B cell (primary cell): ENCODE measurements around the gene MCCD1. TPM values are rescaled to one million over a fixed set of nuclear protein-coding genes. Genes with fewer than 3 reads are reported as not detected.

Experiments
- ATAC-seq: fragments of 200-7000 bp; cut with Tn5 transposase; one replicate; pipeline ENCODE4 v1.10.0; 2021; ENCODE audit warnings: low read depth, mild to moderate bottlenecking, moderate number of reproducible peaks, moderate library complexity
- CTCF ChIA-PET: fragments of 350-600 bp; sonication (Branson Sonifier 250); formaldehyde crosslinking; loops from one replicate; lab custom pipeline; 2021; ENCODE audit warnings: antibody characterized with exemption, inconsistent platforms; lab: Charles Lee
- POLR2A ChIA-PET: fragments of 350-600 bp; sonication (Branson Sonifier 250); formaldehyde crosslinking; loops from one replicate; lab custom pipeline; 2021; ENCODE audit warnings: antibody characterized with exemption; lab: Charles Lee
- DNase-seq: peaks from one replicate; pipeline ENCODE4 v3.0.0; 2013
- H2AFZ ChIP-seq: 2 replicates; pipeline ENCODE4 v1.6.1; 2012; ENCODE audit warnings: mild to moderate bottlenecking, low read depth, low read length; ENCODE audit not compliant: insufficient read depth, poor library complexity, severe bottlenecking
- H3K27ac ChIP-seq, 2 donors: 1 replicate in 1 of 2; 2 replicates in 1 of 2; pipeline ENCODE4 v1.5.1; 2012 to 2013; ENCODE audit warnings: low read length in 2 of 2, mild to moderate bottlenecking in 2 of 2, moderate library complexity in 1 of 2
- H3K27me3 ChIP-seq, 4 experiments: fragments of 200-600 bp in 1 of 4; sonication (generic) in 1 of 4; replicated peaks in 1 of 4; 1 replicate in 2 of 4; 2 replicates in 2 of 4; pipeline versions ENCODE4 v1.6.1 to v1.7.0; 2013 to 2016; ENCODE audit warnings: low read length in 3 of 4, mild to moderate bottlenecking in 2 of 4, mixed read lengths in 1 of 4, moderate library complexity in 1 of 4; ENCODE audit not compliant: insufficient read depth in 4 of 4, control insufficient read depth in 3 of 4; ENCODE audit errors: control extremely low read depth in 1 of 4
- H3K36me3 ChIP-seq, 2 experiments: replicated peaks in 1 of 2; 1 replicate in 1 of 2; 2 replicates in 1 of 2; pipeline versions ENCODE4 v1.6.1 to v1.7.1; 2013; ENCODE audit warnings: low read length in 1 of 2; ENCODE audit not compliant: insufficient read depth in 2 of 2, control insufficient read depth in 1 of 2; ENCODE audit errors: control extremely low read depth in 1 of 2, extremely low read depth in 1 of 2
- H3K4me1 ChIP-seq, 2 donors: fragments of 200-600 bp in 1 of 2; sonication (generic) in 1 of 2; 1 replicate in 1 of 2; 2 replicates in 1 of 2; pipeline versions ENCODE4 v1.5.1 to v1.6.1; 2013 to 2017; ENCODE audit warnings: low read length in 2 of 2; ENCODE audit not compliant: control insufficient read depth in 2 of 2, insufficient read depth in 2 of 2
- H3K4me2 ChIP-seq: replicated peaks from 2 replicates; pipeline ENCODE3; 2012; ENCODE audit warnings: mild to moderate bottlenecking, low read depth, low read length; ENCODE audit not compliant: poor library complexity, severe bottlenecking
- H3K4me3 ChIP-seq, 5 experiments: fragments of 200-600 bp in 1 of 5; sonication (generic) in 1 of 5; 1 replicate in 3 of 5; 2 replicates in 2 of 5; pipeline versions ENCODE4 v1.5.1 to v1.7.0; 2011 to 2016; ENCODE audit warnings: low read length in 4 of 5, mild to moderate bottlenecking in 4 of 5, low read depth in 2 of 5, control low read depth in 1 of 5, moderate library complexity in 1 of 5; ENCODE audit not compliant: insufficient read depth in 1 of 5; ENCODE audit errors: control extremely low read depth in 1 of 5, extremely low read depth in 1 of 5
- H3K79me2 ChIP-seq: fragments of 200-600 bp; sonication (generic); one replicate; pipeline ENCODE4 v1.6.0; 2016; ENCODE audit warnings: low read length; ENCODE audit not compliant: control insufficient read depth, insufficient read depth
- H3K9ac ChIP-seq: fragments of 200-600 bp; sonication (generic); 2 replicates; pipeline ENCODE4 v1.6.1; 2017; ENCODE audit warnings: mild to moderate bottlenecking, low read length, moderate library complexity
- H3K9me3 ChIP-seq, 3 donors: one replicate each; pipeline versions ENCODE4 v1.6.1 to v1.7.1; 2013; ENCODE audit warnings: low read length in 2 of 3; ENCODE audit not compliant: control insufficient read depth in 2 of 3, insufficient read depth in 1 of 3; ENCODE audit errors: control extremely low read depth in 1 of 3
- H4K20me1 ChIP-seq: 2 replicates; pipeline ENCODE4 v1.6.0; 2012; ENCODE audit warnings: mild to moderate bottlenecking, low read length; ENCODE audit not compliant: insufficient read depth, control insufficient read depth, poor library complexity, severe bottlenecking
- H3K27ac Mint-ChIP-seq: one replicate; pipeline ENCODE4 v1.8.0; 2021; ENCODE audit warnings: mixed read lengths
- H3K27me3 Mint-ChIP-seq: one replicate; pipeline ENCODE4 v1.8.0; 2021; ENCODE audit warnings: mixed read lengths
- H3K4me1 Mint-ChIP-seq: one replicate; pipeline ENCODE4 v1.8.0; 2021; ENCODE audit warnings: mixed read lengths
- H3K4me3 Mint-ChIP-seq: one replicate; pipeline ENCODE4 v1.8.0; 2021; ENCODE audit warnings: mixed read lengths
- H3K9me3 Mint-ChIP-seq: one replicate; pipeline ENCODE4 v1.8.0; 2022; ENCODE audit warnings: mixed read lengths; ENCODE audit not compliant: insufficient read depth
- CTCF ChIP-seq: fragments of 200-600 bp; IDR thresholded peaks from one replicate; pipeline ENCODE4 v1.8.0; 2022; ENCODE audit warnings: antibody characterized with exemption, mild to moderate bottlenecking
- EZH2 ChIP-seq: IDR thresholded peaks from 2 replicates; pipeline ENCODE4 v1.6.1; 2012; ENCODE audit warnings: borderline replicate concordance, low read depth, mild to moderate bottlenecking, moderate library complexity, low read length; ENCODE audit not compliant: insufficient read depth, poor library complexity, severe bottlenecking
- WGBS: methylation state at CpG from one replicate; pipeline ENCODE4 v1.1.5; 2013; ENCODE audit warnings: missing lambda C conversion rate; ENCODE audit not compliant: insufficient coverage; 5-methylcytosine and 5-hydroxymethylcytosine counted together
- intact Hi-C: fragments of 100-400 bp; cut with micrococcal nuclease; formaldehyde crosslinking; loops from one replicate; pipeline ENCODE4 v1.10.0; 2022
- polyA plus RNA-seq: library from polyadenylated mRNA; depleted of rRNA; stranded (reverse); fragments of >200 nt; gene quantifications from 2 replicates; pipeline ENCODE4 v1.2.3, GENCODE V29; 2012
- total RNA-seq, 2 donors: library from RNA; stranded (reverse); fragments of 120-200 nt in 1 of 2; gene quantifications; 1 replicate in 1 of 2; 2 replicates in 1 of 2; pipeline versions ENCODE4 v1.2.3 to v1.2.4, GENCODE V29; 2013 to 2022

MCCD1 gene
- total and polyA plus RNA-seq, 2 donors (not counting 1 experiment from before 2014, with no cell fraction given), result not detected

- Mint-ChIP-seq H3K27me3 (no peaks in the 10 kb centered on the region), H3K4me1 (peaks cover 12% of the 10 kb centered on the region), H3K27ac (no peak overlapping the region), H3K9me3 (no peaks in the 10 kb centered on the region), H3K4me3 (no peak overlapping the region)
- Histone ChIP-seq H3K4me2 (no peak overlapping the region), H2AFZ (no peak overlapping the region), H3K9ac (no peak overlapping the region), H3K36me3 (peaks cover 0 to 46% of the 10 kb centered on the region in 2 experiments), H3K79me2 (peaks cover 1% of the 10 kb centered on the region), H3K27ac (no peak overlapping the region), H3K4me3 (no peak overlapping the region), H4K20me1 (peaks cover 46% of the 10 kb centered on the region), H3K4me1 (no peaks in the 10 kb centered on the region), H3K9me3 (no peaks in the 10 kb centered on the region), H3K27me3 (no peaks in the 10 kb centered on the region)
- 71% methylated on average over 9 of the region's 12 CpGs for WGBS
- ChIA-PET POLR2A (interaction anchor here (1.0 to 1.3 kb wide), 2 partner anchors 12 to 32 kb away, joined by 3 to 4 read pairs; partner anchors contain the start of genes DDX39B and MICB), CTCF (interaction anchor here (1.8 kb wide), 1 partner anchor 12 kb away, joined by 6 read pairs; the partner anchor contains the start of gene DDX39B)
- DNase-seq (no peak), ATAC-seq (no peak)
- intact Hi-C loops, result no loop called here
- TF ChIP-seq EZH2, result no peak
- no peak for TF ChIP-seq CTCF
These were observed 778 bp downstream of the MCCD1 start for GRCh38 chr6:31529329-31530150.

GRCh38 chr6:31530659-31531058 lies 1.9 kb downstream of the MCCD1 start:
- DNase-seq (no peak), ATAC-seq (no peak)
- Histone ChIP-seq H3K4me3 (no peak overlapping the region), H3K27ac (no peak overlapping the region), H3K79me2 (peaks cover 9% of the 10 kb centered on the region), H3K4me1 (no peaks in the 10 kb centered on the region), H3K36me3 (peaks cover 1 to 58% of the 10 kb centered on the region in 2 experiments), H4K20me1 (peaks cover 57% of the 10 kb centered on the region), H3K27me3 (no peaks in the 10 kb centered on the region), H3K9me3 (no peaks in the 10 kb centered on the region), H2AFZ (no peak overlapping the region), H3K9ac (no peak overlapping the region), H3K4me2 (no peak overlapping the region)
- TF ChIP-seq EZH2 (no peak), CTCF (no peak)
- POLR2A ChIA-PET, result no interaction called here
- Mint-ChIP-seq H3K9me3 (no peaks in the 10 kb centered on the region), H3K4me1 (peaks cover 12% of the 10 kb centered on the region), H3K4me3 (no peak overlapping the region), H3K27ac (no peak overlapping the region), H3K27me3 (no peaks in the 10 kb centered on the region)
- WGBS, result 96% methylated on average over 5 of the region's 6 CpGs
- CTCF ChIA-PET, result interaction anchor here (1.3 kb wide), 1 partner anchor 259 kb away, joined by 3 read pairs; no protein-coding TSS in a partner anchor
- intact Hi-C loops, result no loop called here
